ENCODE measurements around the gene ACTN4.
"Not testable (repeated sequence)": the region's sequence is repeated elsewhere in the genome, so short reads cannot be mapped to it uniquely, and the experiment has no call there.

Gene ACTN4

GRCh38 chr19:38647368-38647965, at the start of gene ACTN4:
Gene ACTN4 (plus strand): TSS chr19:38647649. CDS start chr19:38647746, 97 bp downstream.
- DNase-seq = peak; percentile 97

GRCh38 chr19:38599722-38600121, 47.7 kb upstream of the ACTN4 start:
- DNase-seq = no peak

GRCh38 chr19:38602856-38603255, 44.6 kb upstream of the ACTN4 start:
- DNase-seq = not testable (repeated sequence)

DNA sequence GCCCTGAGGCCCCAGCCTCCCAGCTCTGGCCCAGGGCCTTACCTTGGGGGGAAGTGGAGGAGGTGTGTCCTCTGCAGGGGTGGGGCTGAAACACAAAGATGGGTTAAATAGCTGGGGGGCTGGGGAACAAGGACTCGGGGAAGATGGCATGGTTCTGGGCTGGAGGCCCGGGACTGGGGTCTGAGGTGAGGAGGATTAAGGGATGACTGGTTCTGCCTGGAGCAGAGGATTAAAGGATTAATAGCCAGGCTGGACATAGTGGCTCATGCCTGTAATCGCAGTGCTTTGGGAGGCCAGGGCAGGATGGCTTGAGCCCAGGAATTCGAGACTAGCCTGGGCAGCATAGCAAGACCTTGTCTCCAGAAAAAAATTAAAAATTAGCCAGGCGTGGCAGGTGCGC, 41.3 kb upstream of the ACTN4 start:
- DNase-seq = no peak

GRCh38 chr19:38614289-38614688, 33.2 kb upstream of the ACTN4 start:
- DNase-seq = no peak

- DNase-seq = no peak
Observed at GRCh38 chr19:38615007-38615581, 32.4 kb upstream of the ACTN4 start.

DNA sequence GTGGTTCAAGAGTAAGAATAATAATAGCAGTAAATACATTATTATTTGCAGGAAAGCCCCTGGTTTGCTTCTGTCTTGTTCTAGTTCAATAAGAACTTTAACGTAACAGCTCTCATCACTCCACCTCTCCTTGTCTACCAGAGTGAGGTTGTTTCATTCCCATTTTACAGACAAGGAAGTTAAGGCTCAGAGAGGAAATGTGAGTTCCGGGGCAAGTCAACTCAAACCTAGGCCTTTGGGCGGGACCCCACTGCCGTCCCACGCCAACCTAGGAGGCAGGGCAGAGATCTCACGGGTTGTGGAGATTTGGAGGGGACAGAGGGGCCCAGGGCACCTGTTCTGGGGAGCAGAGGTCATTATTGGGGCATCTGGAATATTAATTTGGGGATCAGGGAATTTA, 31.2 kb upstream of the ACTN4 start:
- no peak for DNase-seq

- DNase-seq = no peak
Observed at GRCh38 chr19:38617283-38617763, 30.1 kb upstream of the ACTN4 start.

DNA sequence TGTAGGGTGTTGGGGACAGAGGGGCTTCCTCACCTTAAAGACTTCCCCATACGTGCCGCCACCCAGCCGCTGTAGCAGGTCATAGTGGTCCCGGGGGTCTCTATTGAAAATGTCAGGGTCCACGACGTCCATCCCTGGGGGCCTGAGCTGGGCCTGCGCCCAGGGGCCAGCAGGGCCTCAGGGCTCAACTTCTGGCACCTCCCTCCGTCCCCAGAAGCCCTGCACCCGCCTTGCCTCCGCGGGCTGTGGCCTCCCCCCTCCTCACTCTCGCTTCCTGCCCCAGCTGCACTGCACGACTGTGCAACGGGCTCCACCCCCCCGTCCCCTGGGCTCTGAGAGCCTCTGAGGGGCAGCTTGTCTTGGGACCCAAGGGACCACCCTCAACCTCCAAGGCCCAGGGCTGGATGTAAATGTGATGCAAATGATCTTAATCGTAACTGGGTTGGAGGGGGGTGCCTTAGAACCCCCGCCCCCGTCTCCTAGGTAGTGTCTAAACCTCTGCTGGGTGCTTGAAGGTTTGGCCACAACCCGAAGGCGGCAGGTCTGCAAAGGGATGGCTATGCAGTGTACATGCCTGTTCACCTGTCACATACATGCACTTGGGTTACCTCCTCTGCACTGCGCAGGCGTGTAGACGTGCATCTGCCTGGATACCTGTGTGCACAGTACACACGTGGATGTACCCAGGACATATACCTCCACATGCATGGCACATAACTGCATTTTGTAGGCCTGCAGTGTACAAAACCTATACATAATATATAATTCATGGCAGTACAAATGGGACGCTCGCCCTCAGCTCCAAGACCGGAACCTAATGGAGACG, 29.5 kb upstream of the ACTN4 start, which contains the start of gene MAP4K1:
MAP4K1 (minus strand) TSS at position 190 of the 826 bp plus-strand sequence; CDS start at position 132, 58 bp downstream.
- peak; percentile 16 for DNase-seq

DNA sequence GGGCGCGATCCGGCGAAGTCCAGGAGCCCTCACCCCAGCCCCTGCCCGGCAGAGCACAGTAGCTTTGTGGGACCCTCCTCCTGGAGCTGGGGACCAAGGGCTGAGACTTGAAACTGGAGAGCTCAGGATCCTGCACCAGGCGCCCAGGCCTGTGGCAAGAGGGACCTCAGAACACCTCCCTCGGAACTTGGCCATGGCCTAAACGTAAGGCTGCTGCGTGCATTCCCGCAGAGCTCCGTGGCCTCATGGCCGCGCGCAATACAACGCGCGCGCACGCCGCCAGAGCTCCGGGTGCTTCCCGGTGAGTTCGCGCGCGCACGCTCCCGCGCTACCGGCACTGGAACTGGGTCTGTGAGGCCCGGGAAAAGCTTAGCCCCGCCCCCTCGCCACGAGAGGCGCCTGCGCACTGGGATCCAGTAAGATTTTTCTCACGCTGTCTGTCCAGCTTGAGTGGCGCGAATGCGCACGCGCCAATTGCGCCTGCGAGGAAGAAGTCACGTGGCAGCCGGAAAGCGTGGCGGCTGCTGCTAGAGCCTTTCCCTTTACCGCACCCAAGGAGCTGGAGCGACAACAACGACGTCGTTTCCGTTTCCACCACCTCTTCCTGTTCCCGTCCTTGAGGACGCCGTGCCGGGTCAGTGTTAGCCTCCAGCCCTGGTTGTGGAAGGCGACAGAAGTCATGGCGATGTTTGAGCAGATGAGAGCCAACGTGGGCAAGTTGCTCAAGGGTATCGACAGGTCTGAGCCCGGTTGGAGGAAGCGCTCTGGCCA, 28.7 kb upstream of the ACTN4 start, which contains the start of gene EIF3K:
EIF3K (plus strand) TSS at position 599 of the 771 bp plus-strand sequence; CDS start at position 680, 81 bp downstream.
- peak; percentile 99 for DNase-seq

DNA sequence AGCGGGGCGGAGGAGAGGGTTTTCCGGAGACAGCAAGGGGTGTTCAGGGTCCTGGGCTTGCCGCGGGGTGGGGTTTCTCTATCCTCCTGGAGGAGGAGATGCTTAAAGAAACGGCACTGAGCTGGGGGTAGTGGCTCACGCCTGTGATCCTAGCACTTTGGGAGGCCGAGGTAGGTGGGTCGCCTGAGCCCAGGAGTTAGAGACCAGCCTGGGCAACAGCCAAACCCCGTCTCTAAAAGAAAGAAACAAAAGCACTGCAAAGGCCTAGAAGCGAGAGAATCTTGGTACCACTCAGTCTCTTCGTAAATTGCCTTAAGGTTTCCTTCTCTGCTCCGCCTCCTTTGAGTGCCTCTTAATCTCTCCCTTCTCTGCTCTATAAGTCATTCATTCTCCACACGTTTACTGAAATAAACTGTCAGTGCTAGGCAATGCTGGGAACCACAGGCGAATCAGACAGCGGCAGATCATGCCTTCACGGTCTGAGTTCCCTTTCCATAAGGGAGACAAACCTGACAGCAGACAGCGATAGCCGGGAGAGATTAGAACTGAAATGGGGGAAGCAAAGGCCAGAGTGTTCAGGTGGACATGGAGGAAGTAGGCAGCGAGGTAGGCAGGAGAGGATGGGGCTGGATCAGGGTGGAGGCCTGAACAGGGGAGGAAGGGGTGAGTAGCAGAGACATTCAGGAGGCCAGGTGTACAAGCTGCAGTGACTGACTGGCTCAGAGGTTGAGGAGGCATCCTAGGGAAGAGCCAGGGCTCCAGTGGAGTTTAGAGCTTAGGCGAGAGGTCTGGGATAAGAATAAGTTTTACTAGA, 27.9 kb upstream of the ACTN4 start:
- no peak for DNase-seq

DNA sequence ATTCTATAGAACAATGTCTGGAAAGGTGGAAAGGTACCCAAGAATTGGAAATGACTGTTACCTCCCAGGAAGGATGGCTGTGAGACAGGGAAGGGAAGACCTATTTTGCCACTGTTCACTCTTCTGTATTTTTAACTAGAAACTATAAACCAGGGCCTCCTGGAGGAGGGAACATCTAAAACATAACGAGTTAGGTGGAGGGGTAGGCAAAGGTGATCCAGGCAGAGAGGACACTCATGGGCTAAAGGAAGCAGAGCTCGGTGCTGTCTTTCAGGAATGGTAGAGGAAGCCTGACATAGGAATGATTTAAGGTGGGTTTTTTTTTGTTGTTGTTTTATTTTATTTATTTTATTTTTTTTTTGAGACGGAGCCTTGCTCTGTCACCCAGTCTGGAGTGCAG, 22.6 kb upstream of the ACTN4 start:
- no peak for DNase-seq

- no peak for DNase-seq
Observed at GRCh38 chr19:38626401-38626800, 21.0 kb upstream of the ACTN4 start.

DNA sequence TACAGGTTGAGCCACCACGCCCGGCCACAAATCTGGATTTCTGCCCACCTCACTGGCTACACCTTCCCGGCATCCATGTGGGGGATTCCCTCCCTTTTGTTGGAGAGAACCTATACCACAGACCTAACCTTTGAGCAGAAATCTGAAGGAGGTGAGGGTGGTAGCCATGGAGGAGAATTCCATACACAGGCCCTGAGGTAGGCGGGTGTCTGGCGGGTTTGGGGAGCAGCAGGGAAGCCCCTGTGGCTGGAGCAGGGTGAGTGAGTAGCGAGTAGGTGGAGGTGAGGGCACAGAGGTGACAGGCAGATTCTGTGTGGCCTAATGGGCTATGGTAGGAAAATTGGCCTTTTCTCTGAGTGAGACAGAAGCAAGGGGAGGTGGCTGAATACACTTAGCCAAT, 17.9 kb upstream of the ACTN4 start:
- no peak for DNase-seq

- not testable (repeated sequence) for DNase-seq
Observed at GRCh38 chr19:38631301-38631700, 16.1 kb upstream of the ACTN4 start.

DNA sequence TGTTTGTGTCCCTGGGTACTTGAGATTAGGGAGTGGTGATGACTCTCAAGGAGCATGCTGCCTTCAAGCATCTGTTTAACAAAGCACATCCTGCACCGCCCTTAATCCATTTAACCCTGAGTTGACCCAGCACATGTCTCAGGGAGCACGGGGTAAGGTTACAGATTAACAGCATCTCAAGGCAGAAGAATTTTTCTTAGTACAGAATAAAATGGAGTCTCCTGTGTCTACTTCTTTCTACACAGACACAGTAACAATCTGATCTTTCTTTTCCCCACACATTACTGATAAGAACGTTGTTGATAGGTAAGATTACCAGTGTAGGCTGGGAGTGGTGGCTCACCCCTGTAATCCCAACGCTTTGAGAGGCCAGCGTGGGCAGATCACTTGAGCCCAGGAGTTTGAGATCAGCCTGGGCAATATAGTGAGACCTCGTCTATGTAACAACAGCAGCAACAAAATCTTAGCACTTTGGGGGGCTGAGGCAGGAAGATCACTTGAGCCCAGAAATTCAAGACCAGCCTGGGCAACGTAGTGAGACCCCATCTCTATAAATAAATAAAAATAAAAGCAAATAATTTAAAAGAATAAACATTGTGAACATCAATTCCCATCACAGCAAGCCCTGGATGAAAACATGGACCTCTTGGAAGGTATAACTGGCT, 15.5 kb upstream of the ACTN4 start:
- not testable (repeated sequence) for DNase-seq

- DNase-seq = no peak
Observed at GRCh38 chr19:38632476-38633213, 14.8 kb upstream of the ACTN4 start.

GRCh38 chr19:38634757-38635482, 12.5 kb upstream of the ACTN4 start:
- DNase-seq = no peak

GRCh38 chr19:38635483-38636399, 11.7 kb upstream of the ACTN4 start:
- DNase-seq = no peak

Data from NCI-H2029 (cell line).